Endodermal cell (in vitro differentiated cells): ENCODE data around the gene GATAD2A. TPM values are rescaled to one million over a fixed set of nuclear protein-coding genes. Genes with fewer than 3 reads are reported as not detected.

Experiments
- DNase-seq: peaks from one replicate; pipeline ENCODE4 v3.0.0-alpha.2; 2017
- H3K27ac ChIP-seq: 2 replicates; pipeline ENCODE4 v1.5.1; 2013; ENCODE audit warnings: mild to moderate bottlenecking, low read depth, low read length, moderate library complexity
- H3K27me3 ChIP-seq: 2 replicates; pipeline ENCODE4 v1.6.1; 2013; ENCODE audit warnings: mild to moderate bottlenecking, low read length, moderate library complexity; ENCODE audit not compliant: insufficient read depth, control insufficient read depth, poor library complexity, severe bottlenecking
- H3K36me3 ChIP-seq: 2 replicates; pipeline ENCODE4 v1.7.0; 2013; ENCODE audit warnings: mild to moderate bottlenecking, low read length, moderate library complexity; ENCODE audit not compliant: control insufficient read depth, insufficient read depth
- H3K4me1 ChIP-seq: one replicate; pipeline ENCODE4 v1.7.0; 2013; ENCODE audit warnings: low read length; ENCODE audit not compliant: control insufficient read depth, insufficient read depth
- H3K4me3 ChIP-seq: 2 replicates; pipeline ENCODE4 v1.5.1; 2013; ENCODE audit warnings: mild to moderate bottlenecking, low read length, moderate library complexity
- H3K9ac ChIP-seq: 2 replicates; pipeline ENCODE4 v1.6.1; 2013; ENCODE audit warnings: mild to moderate bottlenecking, low read length, moderate library complexity; ENCODE audit not compliant: poor library complexity, severe bottlenecking; ENCODE audit errors: extremely low read depth
- H3K9me3 ChIP-seq: 2 replicates; pipeline ENCODE4 v1.6.1; 2013; ENCODE audit warnings: mild to moderate bottlenecking, low read length, moderate library complexity; ENCODE audit not compliant: control insufficient read depth
- H3K27ac Mint-ChIP-seq: 2 replicates; pipeline ENCODE4 v1.8.0; 2020; ENCODE audit warnings: mixed read lengths
- H3K27me3 Mint-ChIP-seq: 2 replicates; pipeline ENCODE4 v1.8.0; 2021; ENCODE audit warnings: mild to moderate bottlenecking, mixed read lengths; ENCODE audit not compliant: insufficient read depth
- H3K36me3 Mint-ChIP-seq: 2 replicates; pipeline ENCODE4 v1.8.0; 2020; ENCODE audit warnings: low read depth, mixed read lengths
- H3K4me1 Mint-ChIP-seq: 2 replicates; pipeline ENCODE4 v1.8.0; 2020; ENCODE audit warnings: mixed read lengths
- H3K4me3 Mint-ChIP-seq: 2 replicates; pipeline ENCODE4 v1.8.0; 2020; ENCODE audit warnings: mild to moderate bottlenecking, moderate library complexity, mixed read lengths
- H3K9me3 Mint-ChIP-seq: 2 replicates; pipeline ENCODE4 v1.8.0; 2020; ENCODE audit warnings: mild to moderate bottlenecking, mixed read lengths
- WGBS, 2 experiments: methylation state at CpG; one replicate each; pipeline versions ENCODE4 v1.1.5 to v1.1.7; 2013; ENCODE audit warnings: missing lambda C conversion rate in 2 of 2, mixed read lengths in 1 of 2; ENCODE audit not compliant: insufficient coverage in 1 of 2, insufficient read length in 1 of 2; 5-methylcytosine and 5-hydroxymethylcytosine counted together
- total RNA-seq, 2 donors: library from RNA; stranded (reverse); fragmentation: NEBNext Ultra II Directional in 1 of 2; extraction: Animal tissue kit (Norgen Biotek cat#: 25700) in 1 of 2; gene quantifications; 2 replicates in 1 of 2; 3 replicates in 1 of 2; pipeline ENCODE4 v1.2.1, GENCODE V29; 2021
- TF ChIP-seq, protein P1 (sequence below): fragments of 200-600 bp; sonication (generic); conservative IDR thresholded peaks from 2 replicates; pipeline ENCODE4 v1.5.0; 2021; ENCODE audit warnings: antibody characterized with exemption, mild to moderate bottlenecking

Gene GATAD2A
- total RNA-seq, 2 donors from 2014 or later, result 115 to 126 TPM

DNA sequence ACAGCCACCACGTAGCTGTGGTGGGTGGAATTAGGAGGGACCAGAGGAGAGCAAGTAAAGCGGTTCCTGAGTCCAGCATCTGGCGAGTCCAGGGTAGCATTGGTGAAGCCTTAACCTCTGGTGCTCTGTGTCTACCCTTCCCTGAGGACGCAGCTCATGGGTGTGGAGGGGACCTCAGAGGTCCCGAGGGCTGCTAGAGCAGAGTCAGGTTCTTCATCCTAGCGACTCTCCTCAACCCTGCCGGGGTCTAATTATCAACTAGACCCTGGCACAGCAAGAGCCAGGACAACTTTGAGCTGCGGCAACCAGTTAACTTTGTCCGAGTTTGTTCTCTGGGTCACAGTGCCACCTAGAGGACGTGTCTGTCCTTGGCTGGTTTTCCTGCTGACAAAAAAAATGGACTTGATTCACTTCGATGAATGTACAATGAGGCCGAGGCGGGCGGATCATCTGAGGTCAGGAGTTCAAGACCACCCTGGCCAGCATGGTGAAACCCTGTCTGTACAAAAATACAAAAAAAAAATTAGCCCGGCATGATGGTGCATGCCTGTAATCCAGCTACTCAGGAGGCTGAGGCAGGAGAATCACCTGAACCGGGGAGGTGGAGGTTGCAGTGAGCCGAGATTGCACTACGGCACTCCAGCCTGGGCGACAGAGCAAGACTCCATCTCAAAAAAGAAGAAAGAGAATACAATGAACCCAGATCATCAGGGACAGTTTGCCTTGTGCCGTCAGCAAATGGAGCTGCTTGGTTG lies 84.9 kb downstream of the GATAD2A start:
- Histone ChIP-seq H3K4me3 (no peak overlapping the region), H3K36me3 (peaks cover 29% of the 10 kb centered on the region), H3K9ac (no peak overlapping the region), H3K27ac (peak overlapping the region; percentile 94), H3K9me3 (no peaks in the 10 kb centered on the region), H3K4me1 (peaks cover 13% of the 10 kb centered on the region), H3K27me3 (no peaks in the 10 kb centered on the region)
- H3K27ac Mint-ChIP-seq, result peak overlapping the region; percentile 96
- H3K4me3 Mint-ChIP-seq, result no peak overlapping the region
- H3K9me3 Mint-ChIP-seq, result no peaks in the 10 kb centered on the region
- H3K27me3 Mint-ChIP-seq, result no peaks in the 10 kb centered on the region
- peak; percentile 93 for DNase-seq
- WGBS, 2 experiments, result 54 to 59% methylated on average over 18 to 20 of the region's 20 CpGs
- H3K36me3 Mint-ChIP-seq, result peaks cover 29% of the 10 kb centered on the region
- TF ChIP-seq, protein P1, sequence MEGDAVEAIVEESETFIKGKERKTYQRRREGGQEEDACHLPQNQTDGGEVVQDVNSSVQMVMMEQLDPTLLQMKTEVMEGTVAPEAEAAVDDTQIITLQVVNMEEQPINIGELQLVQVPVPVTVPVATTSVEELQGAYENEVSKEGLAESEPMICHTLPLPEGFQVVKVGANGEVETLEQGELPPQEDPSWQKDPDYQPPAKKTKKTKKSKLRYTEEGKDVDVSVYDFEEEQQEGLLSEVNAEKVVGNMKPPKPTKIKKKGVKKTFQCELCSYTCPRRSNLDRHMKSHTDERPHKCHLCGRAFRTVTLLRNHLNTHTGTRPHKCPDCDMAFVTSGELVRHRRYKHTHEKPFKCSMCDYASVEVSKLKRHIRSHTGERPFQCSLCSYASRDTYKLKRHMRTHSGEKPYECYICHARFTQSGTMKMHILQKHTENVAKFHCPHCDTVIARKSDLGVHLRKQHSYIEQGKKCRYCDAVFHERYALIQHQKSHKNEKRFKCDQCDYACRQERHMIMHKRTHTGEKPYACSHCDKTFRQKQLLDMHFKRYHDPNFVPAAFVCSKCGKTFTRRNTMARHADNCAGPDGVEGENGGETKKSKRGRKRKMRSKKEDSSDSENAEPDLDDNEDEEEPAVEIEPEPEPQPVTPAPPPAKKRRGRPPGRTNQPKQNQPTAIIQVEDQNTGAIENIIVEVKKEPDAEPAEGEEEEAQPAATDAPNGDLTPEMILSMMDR, result peak; percentile 91
- H3K4me1 Mint-ChIP-seq, result peaks cover 37% of the 10 kb centered on the region

DNA sequence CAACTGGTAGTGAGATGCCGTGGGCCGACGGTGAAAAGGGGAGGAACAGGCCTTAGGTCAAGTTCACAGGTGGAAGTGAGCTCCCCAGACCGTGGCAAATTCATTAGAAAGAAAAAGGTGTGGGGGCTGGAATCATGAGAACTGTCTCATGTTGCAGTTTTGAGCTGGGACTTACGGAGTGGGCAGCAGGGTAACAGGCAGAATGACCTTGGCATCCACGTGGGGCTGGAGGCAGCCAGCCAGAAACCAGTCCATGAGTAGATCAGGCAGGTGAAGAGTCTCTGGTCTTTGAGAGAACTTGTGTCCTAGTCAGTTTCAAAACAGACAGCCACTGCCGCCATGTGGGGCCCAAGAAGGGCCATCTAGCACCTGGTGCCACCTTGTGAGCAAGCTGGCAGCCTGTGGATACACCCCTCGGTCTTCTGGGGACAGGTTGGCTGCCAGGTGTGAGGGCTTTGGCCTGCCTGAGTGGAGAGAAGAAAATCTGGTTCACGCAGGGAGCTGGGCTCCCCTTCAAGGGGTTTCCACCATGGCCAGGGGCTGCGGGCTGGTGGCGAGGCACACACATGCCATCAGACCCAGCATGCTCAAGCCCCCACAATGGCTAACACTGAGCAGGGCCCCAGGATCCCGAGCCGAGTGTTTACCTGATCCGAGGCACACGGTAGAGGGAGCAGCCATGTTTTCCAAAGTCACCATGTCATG lies 86.0 kb downstream of the GATAD2A start:
- H3K4me1 ChIP-seq, result peaks cover 13% of the 10 kb centered on the region
- no peak overlapping the region for H3K9ac ChIP-seq
- H3K9me3 Mint-ChIP-seq, result no peaks in the 10 kb centered on the region
- peak overlapping the region; percentile 48 for H3K27ac Mint-ChIP-seq
- H3K27me3 ChIP-seq, result no peaks in the 10 kb centered on the region
- H3K36me3 Mint-ChIP-seq, result peaks cover 39% of the 10 kb centered on the region
- no peaks in the 10 kb centered on the region for H3K9me3 ChIP-seq
- TF ChIP-seq, protein P1, result no peak
- peaks cover 35% of the 10 kb centered on the region for H3K36me3 ChIP-seq
- H3K27ac ChIP-seq, result no peak overlapping the region
- no peak for DNase-seq
- no peaks in the 10 kb centered on the region for H3K27me3 Mint-ChIP-seq
- no peak overlapping the region for H3K4me3 ChIP-seq
- H3K4me1 Mint-ChIP-seq, result peaks cover 32% of the 10 kb centered on the region
- no peak overlapping the region for H3K4me3 Mint-ChIP-seq
- WGBS, 2 experiments, result 91 to 95% methylated on average over 12 to 15 of the region's 15 CpGs

DNA sequence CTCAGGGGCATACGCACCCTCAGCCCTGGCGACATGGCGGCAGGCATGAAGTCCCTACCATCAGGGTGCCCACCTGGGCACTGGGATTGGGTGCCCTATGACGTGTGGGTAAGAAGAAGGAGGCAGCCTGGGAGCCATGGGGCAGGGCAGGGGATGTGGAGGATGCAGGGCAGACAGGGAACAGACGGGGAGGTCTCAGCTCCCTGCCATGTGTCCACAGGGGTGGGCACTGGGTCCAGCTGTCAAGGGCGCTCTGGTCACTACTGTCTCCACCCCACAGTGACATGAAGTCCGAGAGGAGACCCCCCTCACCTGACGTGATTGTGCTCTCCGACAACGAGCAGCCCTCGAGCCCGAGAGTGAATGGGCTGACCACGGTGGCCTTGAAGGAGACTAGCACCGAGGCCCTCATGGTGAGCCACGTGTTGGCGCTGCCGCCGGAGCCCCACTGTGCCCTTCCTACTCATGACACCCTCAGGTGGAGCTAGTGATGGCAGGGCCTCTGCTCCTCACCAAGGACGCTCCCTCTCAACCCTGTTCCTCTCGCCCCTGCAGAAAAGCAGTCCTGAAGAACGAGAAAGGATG lies 86.6 kb downstream of the GATAD2A start:
- TF ChIP-seq, protein P1, result no peak
- peak overlapping the region; percentile 48 for H3K27ac Mint-ChIP-seq

More for the DNA sequence above, 86.6 kb downstream of the GATAD2A start:
- Mint-ChIP-seq H3K36me3 (peaks cover 43% of the 10 kb centered on the region), H3K27me3 (no peaks in the 10 kb centered on the region), H3K4me3 (no peak overlapping the region), H3K9me3 (no peaks in the 10 kb centered on the region), H3K4me1 (peaks cover 29% of the 10 kb centered on the region)
- Histone ChIP-seq H3K4me3 (no peak overlapping the region), H3K27ac (no peak overlapping the region), H3K36me3 (peaks cover 41% of the 10 kb centered on the region), H3K9me3 (no peaks in the 10 kb centered on the region), H3K9ac (no peak overlapping the region), H3K27me3 (no peaks in the 10 kb centered on the region), H3K4me1 (peaks cover 13% of the 10 kb centered on the region)
- no peak for DNase-seq
- 94 to 96% methylated on average over 10 to 21 of the region's 21 CpGs for WGBS, 2 experiments
